OCI-LY7 (cell line): ENCODE measurements around the gene DNAH14.
A peak's percentile ranks its signal among the peaks of the same experiment; 100 is the strongest.

Source experiments
- EZH2phosphoT487 ChIP-seq: fragments of 200-600 bp; sonication (generic); IDR thresholded peaks from 2 replicates; pipeline ENCODE4 v1.6.1; 2018; ENCODE audit warnings: low read depth, borderline replicate concordance, mild to moderate bottlenecking, mixed run types, antibody characterized with exemption, low read length, moderate library complexity, mixed read lengths
- TF ChIP-seq, protein P1 (sequence below): fragments of 200-600 bp; sonication (generic); conservative IDR thresholded peaks from 2 replicates; pipeline ENCODE4 v1.5.1; 2014; ENCODE audit warnings: mild to moderate bottlenecking, antibody characterized with exemption, low read length, moderate library complexity, mixed read lengths

DNA sequence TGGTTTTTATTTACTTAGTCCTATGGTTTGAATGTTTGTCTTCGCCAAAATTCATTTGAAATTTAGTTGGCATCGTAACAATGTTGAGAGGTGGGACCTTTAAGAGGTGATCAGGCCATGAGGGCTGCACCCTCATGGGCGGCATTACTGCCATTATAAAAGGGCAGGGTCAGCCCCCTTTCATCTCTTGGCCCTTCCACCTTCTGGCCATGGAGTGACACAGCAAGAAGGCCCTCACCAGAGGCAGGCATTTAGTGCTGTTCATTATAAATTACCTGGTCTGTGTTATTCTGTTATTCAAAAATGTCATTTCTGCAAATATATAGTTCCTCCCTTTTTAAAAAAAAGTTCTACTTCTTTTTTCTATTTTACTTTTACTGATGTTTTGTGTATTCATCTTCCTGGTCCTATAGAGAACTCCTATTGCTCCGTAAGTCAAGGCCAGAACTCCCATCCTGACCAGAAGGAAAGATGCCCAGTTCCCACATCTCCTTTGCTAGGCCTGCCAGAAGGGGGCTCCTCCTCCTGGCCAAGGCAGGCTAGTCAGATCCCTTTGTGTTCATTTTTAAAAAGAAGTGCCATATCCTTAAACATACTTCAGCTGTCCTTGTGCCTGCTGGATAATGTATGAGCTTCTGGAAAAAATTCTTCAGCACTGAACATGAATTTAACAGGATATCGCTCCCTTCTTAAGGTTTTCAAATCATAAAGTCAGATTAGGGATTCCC, 508.4 kb downstream of the DNAH14 start:
- TF ChIP-seq, protein P1, sequence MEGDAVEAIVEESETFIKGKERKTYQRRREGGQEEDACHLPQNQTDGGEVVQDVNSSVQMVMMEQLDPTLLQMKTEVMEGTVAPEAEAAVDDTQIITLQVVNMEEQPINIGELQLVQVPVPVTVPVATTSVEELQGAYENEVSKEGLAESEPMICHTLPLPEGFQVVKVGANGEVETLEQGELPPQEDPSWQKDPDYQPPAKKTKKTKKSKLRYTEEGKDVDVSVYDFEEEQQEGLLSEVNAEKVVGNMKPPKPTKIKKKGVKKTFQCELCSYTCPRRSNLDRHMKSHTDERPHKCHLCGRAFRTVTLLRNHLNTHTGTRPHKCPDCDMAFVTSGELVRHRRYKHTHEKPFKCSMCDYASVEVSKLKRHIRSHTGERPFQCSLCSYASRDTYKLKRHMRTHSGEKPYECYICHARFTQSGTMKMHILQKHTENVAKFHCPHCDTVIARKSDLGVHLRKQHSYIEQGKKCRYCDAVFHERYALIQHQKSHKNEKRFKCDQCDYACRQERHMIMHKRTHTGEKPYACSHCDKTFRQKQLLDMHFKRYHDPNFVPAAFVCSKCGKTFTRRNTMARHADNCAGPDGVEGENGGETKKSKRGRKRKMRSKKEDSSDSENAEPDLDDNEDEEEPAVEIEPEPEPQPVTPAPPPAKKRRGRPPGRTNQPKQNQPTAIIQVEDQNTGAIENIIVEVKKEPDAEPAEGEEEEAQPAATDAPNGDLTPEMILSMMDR, result peak; percentile 81
- TF ChIP-seq EZH2phosphoT487, result no peak
